Caco-2 (cell line): Measurements from ENCODE around the gene CCRL2. TPM values are rescaled to one million over a fixed set of nuclear protein-coding genes. Genes with fewer than 3 reads are reported as not detected.

Experiments used
- BruUV-seq: library from RNA; stranded (reverse); fragments of 400-500 nt; replicated peaks from 2 replicates; lab custom pipeline; 2021; lab: Mats Ljungman, UMichigan
- CTCF ChIA-PET: fragments of 300-600 bp; sonication (Branson Sonifier 250); formaldehyde crosslinking; loops from one replicate; lab custom pipeline; 2022; ENCODE audit warnings: antibody characterized with exemption; lab: Charles Lee
- POLR2A ChIA-PET: fragments of 300-600 bp; sonication (Branson Sonifier 250); formaldehyde crosslinking; loops from one replicate; lab custom pipeline; 2022; ENCODE audit warnings: antibody characterized with exemption; lab: Charles Lee
- DNase-seq, 2 experiments: peaks; one replicate each; pipeline versions ENCODE4 v3.0.0 to v3.0.0-alpha.2; 2020 to 2022
- H3K27me3 ChIP-seq: replicated peaks from 2 replicates; pipeline ENCODE4 v1.6.0; 2011; ENCODE audit warnings: low read length; ENCODE audit not compliant: control insufficient read depth, insufficient read depth
- H3K36me3 ChIP-seq: 2 replicates; pipeline ENCODE4 v1.5.1; 2011; ENCODE audit warnings: low read length; ENCODE audit not compliant: control insufficient read depth, insufficient read depth
- H3K4me1 ChIP-seq: fragments of 250-450 bp; sonication (Bioruptor Pico); 2 replicates; pipeline ENCODE4 v1.5.1; 2020; ENCODE audit warnings: mild to moderate bottlenecking
- H3K4me3 ChIP-seq: 2 replicates; pipeline ENCODE4 v1.5.1; 2011; ENCODE audit warnings: low read depth, mild to moderate bottlenecking, control low read depth, low read length
- H3K9me3 ChIP-seq: fragments of 250-450 bp; sonication (Bioruptor Pico); 2 replicates; pipeline ENCODE4 v1.5.1; 2020; ENCODE audit warnings: mild to moderate bottlenecking, moderate library complexity
- H3K27ac Mint-ChIP-seq: one replicate; pipeline ENCODE4 v1.8.0; 2022; ENCODE audit warnings: mixed read lengths; ENCODE audit not compliant: unreplicated experiment
- H3K27me3 Mint-ChIP-seq: one replicate; pipeline ENCODE4 v1.8.0; 2022; ENCODE audit warnings: mixed read lengths; ENCODE audit not compliant: insufficient read depth, unreplicated experiment
- H3K36me3 Mint-ChIP-seq: one replicate; pipeline ENCODE4 v1.8.0; 2022; ENCODE audit warnings: mild to moderate bottlenecking, mixed read lengths; ENCODE audit not compliant: insufficient read depth, unreplicated experiment
- H3K4me1 Mint-ChIP-seq: one replicate; pipeline ENCODE4 v1.8.0; 2022; ENCODE audit warnings: low read depth, mixed read lengths; ENCODE audit not compliant: unreplicated experiment
- H3K4me3 Mint-ChIP-seq: one replicate; pipeline ENCODE4 v1.8.0; 2022; ENCODE audit warnings: mild to moderate bottlenecking, moderate library complexity, mixed read lengths; ENCODE audit not compliant: unreplicated experiment
- H3K9me3 Mint-ChIP-seq: one replicate; pipeline ENCODE4 v1.8.0; 2022; ENCODE audit warnings: mixed read lengths; ENCODE audit not compliant: unreplicated experiment
- CTCF ChIP-seq, 2 experiments: fragments of 200-600 bp in 1 of 2; IDR thresholded peaks; 1 replicate in 1 of 2; 2 replicates in 1 of 2; pipeline versions ENCODE4 v1.5.1 to v1.8.0; 2011 to 2022; ENCODE audit warnings: antibody characterized with exemption in 1 of 2, control low read depth in 1 of 2, inconsistent platforms in 1 of 2, low read depth in 1 of 2, low read length in 1 of 2, mild to moderate bottlenecking in 1 of 2, moderate library complexity in 1 of 2; ENCODE audit not compliant: insufficient read depth in 1 of 2, severe bottlenecking in 1 of 2, unreplicated experiment in 1 of 2
- intact Hi-C: fragments of 100-400 bp; cut with micrococcal nuclease; formaldehyde crosslinking; loops from one replicate; pipeline ENCODE4 v1.10.0; 2022; ENCODE audit not compliant: unreplicated experiment
- total RNA-seq: library from RNA; stranded (reverse); gene quantifications from 2 replicates; pipeline ENCODE4 v1.2.3, GENCODE V29; 2022

The CCRL2 gene
- total RNA-seq, 1 experiment from 2014 or later = 1.0 TPM

- Histone ChIP-seq H3K4me1 (no peaks in the 10 kb centered on the region), H3K4me3 (no peak overlapping the region), H3K36me3 (no peaks in the 10 kb centered on the region), H3K9me3 (no peaks in the 10 kb centered on the region), H3K27me3 (no peaks in the 10 kb centered on the region)
- Mint-ChIP-seq H3K27ac (no peak overlapping the region), H3K36me3 (no peaks in the 10 kb centered on the region), H3K27me3 (no peaks in the 10 kb centered on the region), H3K4me1 (no peaks in the 10 kb centered on the region), H3K4me3 (no peak overlapping the region), H3K9me3 (no peaks in the 10 kb centered on the region)
- BruUV-seq = no TSS peak
- CTCF ChIA-PET = no interaction called here
- TF ChIP-seq CTCF (IDR thresholded peaks at IDR 0.05; ENCODE audit: insufficient read depth in 1 of 2, low read depth in 1 of 2, low read length in 1 of 2, severe bottlenecking in 1 of 2, unreplicated experiment in 1 of 2) = no peak
- no peak for DNase-seq
- POLR2A ChIA-PET = no interaction called here
- intact Hi-C loops = no loop called here
Measured at GRCh38 chr3:46417841-46418611, 11.0 kb downstream of the CCRL2 start.

GRCh38 chr3:46419816-46420215 is 12.8 kb downstream of the CCRL2 start:
- POLR2A ChIA-PET = no interaction called here
- no peaks in the 10 kb centered on the region for H3K27me3 Mint-ChIP-seq
- CTCF ChIA-PET = no interaction called here

GRCh38 chr3:46420931-46421330 is 13.9 kb downstream of the CCRL2 start:
- no TSS peak for BruUV-seq
- no peak for TF ChIP-seq CTCF (IDR thresholded peaks at IDR 0.05; ENCODE audit: insufficient read depth in 1 of 2, low read depth in 1 of 2, low read length in 1 of 2, severe bottlenecking in 1 of 2, unreplicated experiment in 1 of 2)
- DNase-seq = no peak
- ChIA-PET CTCF (no interaction called here), POLR2A (no interaction called here)
- intact Hi-C loops = no loop called here
- Histone ChIP-seq H3K27me3 (no peaks in the 10 kb centered on the region), H3K4me1 (no peaks in the 10 kb centered on the region), H3K9me3 (no peaks in the 10 kb centered on the region), H3K36me3 (no peaks in the 10 kb centered on the region), H3K4me3 (no peak overlapping the region)
- H3K36me3 Mint-ChIP-seq = no peaks in the 10 kb centered on the region
- H3K27me3 Mint-ChIP-seq = no peaks in the 10 kb centered on the region
- no peaks in the 10 kb centered on the region for H3K4me1 Mint-ChIP-seq
- no peak overlapping the region for H3K27ac Mint-ChIP-seq
- no peak overlapping the region for H3K4me3 Mint-ChIP-seq
- H3K9me3 Mint-ChIP-seq = no peaks in the 10 kb centered on the region

More at GRCh38 chr3:46419816-46420215, 12.8 kb downstream of the CCRL2 start:
- H3K4me3 ChIP-seq = no peak overlapping the region
- H3K9me3 ChIP-seq = no peaks in the 10 kb centered on the region
- no peaks in the 10 kb centered on the region for H3K36me3 ChIP-seq
- no peaks in the 10 kb centered on the region for H3K27me3 ChIP-seq
- no peaks in the 10 kb centered on the region for H3K9me3 Mint-ChIP-seq
- intact Hi-C loops = no loop called here
- H3K36me3 Mint-ChIP-seq = no peaks in the 10 kb centered on the region
- no peaks in the 10 kb centered on the region for H3K4me1 Mint-ChIP-seq
- H3K27ac Mint-ChIP-seq = no peak overlapping the region
- BruUV-seq = no TSS peak
- no peak for DNase-seq
- H3K4me1 ChIP-seq = no peaks in the 10 kb centered on the region
- no peak for TF ChIP-seq CTCF (IDR thresholded peaks at IDR 0.05; ENCODE audit: insufficient read depth in 1 of 2, low read depth in 1 of 2, low read length in 1 of 2, severe bottlenecking in 1 of 2, unreplicated experiment in 1 of 2)
- H3K4me3 Mint-ChIP-seq = no peak overlapping the region
